Epithelial cell of umbilical artery (primary cell): Measurements from ENCODE around the gene DCTN2. TPM values are rescaled to one million over a fixed set of nuclear protein-coding genes. Genes with fewer than 3 reads are reported as not detected.

Source experiments
- total RNA-seq: library from RNA; depleted of rRNA; stranded (reverse); fragments of >200 nt; gene quantifications from 2 replicates; pipeline ENCODE4 v1.2.3, GENCODE V29; 2014

DCTN2 gene
- total RNA-seq, result 79.2 and 91.9 TPM in 2 replicates

DNA sequence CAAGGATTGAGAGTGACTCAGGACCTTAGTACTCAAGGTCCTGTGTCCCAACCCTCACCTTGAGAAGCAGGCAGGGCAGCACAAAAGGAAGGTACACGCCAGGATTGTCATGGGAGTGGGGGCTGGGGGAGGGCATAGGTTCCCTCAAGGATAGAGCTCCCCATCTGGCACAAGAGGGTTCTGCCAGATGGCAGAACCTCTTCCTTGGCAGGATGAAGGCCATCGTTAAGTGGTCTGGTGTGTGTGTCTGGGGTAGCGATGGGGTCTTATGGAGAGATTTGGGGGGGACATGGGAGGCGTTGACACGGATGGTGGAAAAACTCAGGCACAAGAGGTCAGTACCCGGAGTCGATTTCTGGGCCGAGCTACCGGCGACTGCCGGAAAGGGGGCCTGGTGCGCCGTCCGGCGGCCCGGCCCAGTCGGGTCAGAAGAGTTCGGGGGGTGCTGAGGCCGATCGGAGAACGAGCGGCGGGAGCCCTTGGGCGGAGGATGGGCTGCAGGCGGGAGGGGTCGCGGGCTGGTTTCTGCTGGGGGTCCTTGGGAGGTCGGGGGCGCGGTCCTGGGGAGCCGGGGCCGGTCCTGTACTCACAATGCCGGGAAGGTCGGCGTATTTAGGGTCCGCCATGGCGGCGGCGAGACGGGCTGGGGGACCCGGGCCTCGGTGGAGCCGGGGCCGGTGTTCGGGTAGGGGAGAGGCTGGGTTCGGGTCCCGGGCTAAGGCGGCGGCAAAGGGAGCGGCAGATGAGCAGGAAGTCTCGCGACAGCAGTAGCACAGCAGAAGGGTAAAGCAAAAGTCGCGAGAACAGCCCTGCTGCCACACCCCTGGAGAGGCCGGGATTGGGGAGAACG, at the start of gene DCTN2:
Gene DCTN2 (minus strand): TSS at position 755 of the 850 bp plus-strand sequence. CDS start 129 bp downstream, at position 626.

DNA sequence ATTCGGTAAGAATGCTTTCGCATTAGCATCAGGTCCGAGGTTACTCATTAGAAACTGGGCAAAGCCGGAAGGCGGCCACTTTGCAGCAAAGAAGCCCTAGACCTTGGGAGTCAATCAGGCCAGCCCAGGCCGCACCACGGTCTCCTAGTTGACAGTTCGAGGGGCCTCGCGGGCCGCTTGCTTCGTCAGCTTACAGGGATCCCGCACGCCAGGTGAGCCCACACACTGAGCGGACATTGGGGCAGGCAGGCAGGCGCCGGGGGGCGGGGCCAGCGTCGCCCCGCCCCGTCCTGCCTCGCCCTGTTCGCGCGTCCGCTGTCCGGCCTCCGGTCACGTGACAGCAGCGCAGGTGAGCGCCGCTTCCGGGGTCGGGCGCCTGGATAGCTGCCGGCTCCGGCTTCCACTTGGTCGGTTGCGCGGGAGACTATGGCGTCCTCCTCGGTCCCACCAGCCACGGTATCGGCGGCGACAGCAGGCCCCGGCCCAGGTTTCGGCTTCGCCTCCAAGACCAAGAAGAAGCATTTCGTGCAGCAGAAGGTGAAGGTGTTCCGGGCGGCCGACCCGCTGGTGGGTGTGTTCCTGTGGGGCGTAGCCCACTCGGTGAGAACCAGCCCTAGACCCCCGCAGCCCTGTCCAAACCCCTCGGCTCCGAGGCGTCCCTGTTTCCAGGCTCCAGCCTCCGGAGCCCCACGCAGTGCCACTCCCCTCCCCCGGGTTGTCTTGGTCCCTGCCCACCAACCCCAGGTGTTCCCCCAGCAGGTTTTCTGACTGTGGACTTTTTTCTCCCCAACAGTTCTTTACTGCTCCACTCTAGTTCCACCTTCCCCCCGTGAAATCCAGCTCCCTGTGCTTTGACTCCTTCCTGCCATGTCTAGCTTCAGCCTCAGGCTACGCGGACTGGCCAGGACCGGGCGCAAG, 44.1 kb upstream of the DCTN2 start, which contains the start of gene PIP4K2C:
Gene PIP4K2C (plus strand): TSS at position 329 of the 918 bp plus-strand sequence. CDS start 98 bp downstream, at position 427.

GRCh38 chr12:57549909-57550640, 3.1 kb upstream of the DCTN2 start, which contains the start of gene KIF5A:
KIF5A (plus strand) TSS chr12:57550044; CDS start chr12:57550272, 228 bp downstream.

GRCh38 chr12:57522011-57522886, 24.7 kb downstream of the DCTN2 start, which contains the start of gene MBD6:
MBD6 (plus strand) TSS chr12:57522824; CDS start chr12:57524304, 1,480 bp downstream.

GRCh38 chr12:57520053-57520818, 26.8 kb downstream of the DCTN2 start, which contains the start of gene DDIT3:
DDIT3 (minus strand) TSS chr12:57520514; CDS start chr12:57517406, 3,108 bp downstream.

GRCh38 chr12:57487597-57488401, 59.2 kb downstream of the DCTN2 start, which contains the start of gene MARS1:
MARS1 (plus strand) TSS chr12:57488068; CDS start chr12:57488091, 23 bp downstream.

Other genes starting within 250 kb of the DCTN2 start
- gene R3HDM2, start 116.1 kb downstream of the DCTN2 start, total RNA-seq, result 4.9 and 5.3 TPM in 2 replicates
- gene INHBC, start 112.4 kb downstream of the DCTN2 start, total RNA-seq, result not detected in 2 replicates
- gene INHBE, start 91.9 kb downstream of the DCTN2 start, total RNA-seq, result 0.15 TPM in 1 of 2 replicates, not detected in the other
- not detected in 2 replicates for gene GLI1, start 87.4 kb downstream of the DCTN2 start, total RNA-seq
- not detected in 2 replicates for gene ARHGAP9, start 67.3 kb downstream of the DCTN2 start, total RNA-seq
- gene MARS1, start 59.1 kb downstream of the DCTN2 start, total RNA-seq, result 126 and 161 TPM in 2 replicates
- gene DDIT3, start 26.7 kb downstream of the DCTN2 start, total RNA-seq, result 7.5 and 11.2 TPM in 2 replicates
- 2.3 and 3.6 TPM in 2 replicates for gene MBD6, start 24.4 kb downstream of the DCTN2 start, total RNA-seq
- under 0.01 TPM in 1 of 2 replicates, not detected in the other for gene KIF5A, start 2.9 kb upstream of the DCTN2 start, total RNA-seq
- gene PIP4K2C, start 44.0 kb upstream of the DCTN2 start, total RNA-seq, result 5.5 and 17.3 TPM in 2 replicates
- gene DTX3, start 57.6 kb upstream of the DCTN2 start, total RNA-seq, result 8.1 and 9.3 TPM in 2 replicates
- gene ARHGEF25, start 64.2 kb upstream of the DCTN2 start, total RNA-seq, result 3.8 and 8.1 TPM in 2 replicates
- gene B4GALNT1, start 86.0 kb upstream of the DCTN2 start, total RNA-seq, result 0.65 TPM in 1 of 2 replicates, not detected in the other
- 222 and 327 TPM in 2 replicates for gene OS9, start 146.9 kb upstream of the DCTN2 start, total RNA-seq
- gene AGAP2, start 191.6 kb upstream of the DCTN2 start, total RNA-seq, result under 0.01 and 0.15 TPM in 2 replicates
- gene TSPAN31, start 197.8 kb upstream of the DCTN2 start, total RNA-seq, result 56.2 and 118 TPM in 2 replicates
- 166 and 201 TPM in 2 replicates for gene CDK4, start 205.1 kb upstream of the DCTN2 start, total RNA-seq
- gene MARCHF9, start 207.9 kb upstream of the DCTN2 start, total RNA-seq, result 1.4 and 2.6 TPM in 2 replicates
- 0.15 and 0.65 TPM in 2 replicates for gene CYP27B1, start 219.9 kb upstream of the DCTN2 start, total RNA-seq
- gene METTL1, start 224.9 kb upstream of the DCTN2 start, total RNA-seq, result 4.5 and 5.0 TPM in 2 replicates
- 2.3 and 3.9 TPM in 2 replicates for gene EEF1AKMT3, start 225.4 kb upstream of the DCTN2 start, total RNA-seq
- gene TSFM, start 235.6 kb upstream of the DCTN2 start, total RNA-seq, result 20.8 and 30.7 TPM in 2 replicates